Measurements from ENCODE around the gene DNAJC6. TPM values are rescaled to one million over a fixed set of nuclear protein-coding genes. Genes with fewer than 3 reads are reported as not detected.

DNAJC6 gene
- total RNA-seq, 2 experiments from 2014 or later: 4.8 to 5.6 TPM

- CTCF ChIA-PET: interaction anchor here (0.8 to 0.9 kb wide), 3 partner anchors 18 to 267 kb away, joined by 3 to 4 read pairs (median 3); no protein-coding TSS in a partner anchor
- POLR2A ChIA-PET: interaction anchor here (0.5 to 1.1 kb wide), 5 partner anchors 25 to 370 kb away, joined by 3 to 11 read pairs (median 3); no protein-coding TSS in a partner anchor
Observed at GRCh38 chr1:65420590-65421350, 111.4 kb downstream of the DNAJC6 start, which contains the start of the genes LEPR and LEPROT. Gene LEPR (plus strand): TSS chr1:65420668. CDS start chr1:65565566, 144,898 bp downstream. Gene LEPROT (plus strand): TSS chr1:65420668. CDS start chr1:65420725, 57 bp downstream.

GRCh38 chr1:65421351-65422025, 112.1 kb downstream of the DNAJC6 start:
- CTCF ChIA-PET: no interaction called here
- POLR2A ChIA-PET: interaction anchor here (0.5 kb wide), 1 partner anchor 234 kb away, joined by 5 read pairs; no protein-coding TSS in a partner anchor

- POLR2A ChIA-PET: interaction anchor here (0.5 kb wide), 1 partner anchor 235 kb away, joined by 5 read pairs; no protein-coding TSS in a partner anchor
- CTCF ChIA-PET: interaction anchor here (1.5 kb wide), 1 partner anchor 186 kb away, joined by 3 read pairs; no protein-coding TSS in a partner anchor
Observed at GRCh38 chr1:65422241-65423203, 113.2 kb downstream of the DNAJC6 start.

- POLR2A ChIA-PET: no interaction called here
- CTCF ChIA-PET: interaction anchor here (1.5 kb wide), 1 partner anchor 188 kb away, joined by 3 read pairs; no protein-coding TSS in a partner anchor
Observed at GRCh38 chr1:65423884-65424572, 114.7 kb downstream of the DNAJC6 start.

- CTCF ChIA-PET: no interaction called here
- POLR2A ChIA-PET: no interaction called here
Observed at GRCh38 chr1:65424573-65424889, 115.2 kb downstream of the DNAJC6 start.

GRCh38 chr1:65425006-65425405, 115.7 kb downstream of the DNAJC6 start:
- CTCF ChIA-PET: no interaction called here
- POLR2A ChIA-PET: no interaction called here

- CTCF ChIA-PET: no interaction called here
Observed at GRCh38 chr1:65425697-65426096, 116.4 kb downstream of the DNAJC6 start.

GRCh38 chr1:65429078-65429477, 119.7 kb downstream of the DNAJC6 start:
- ChIA-PET CTCF (no interaction called here), POLR2A (no interaction called here)

More at GRCh38 chr1:65425697-65426096, 116.4 kb downstream of the DNAJC6 start:
- POLR2A ChIA-PET: no interaction called here

- ChIA-PET CTCF (no interaction called here), POLR2A (no interaction called here)
Observed at GRCh38 chr1:65429806-65430205, 120.5 kb downstream of the DNAJC6 start.

GRCh38 chr1:65431111-65431705, 121.9 kb downstream of the DNAJC6 start:
- POLR2A ChIA-PET: no interaction called here
- CTCF ChIA-PET: interaction anchor here (0.9 kb wide), 1 partner anchor 10 kb away, joined by 3 read pairs; no protein-coding TSS in a partner anchor

GRCh38 chr1:65432918-65433317, 123.6 kb downstream of the DNAJC6 start:
- CTCF ChIA-PET: no interaction called here
- POLR2A ChIA-PET: no interaction called here

- ChIA-PET CTCF (no interaction called here), POLR2A (no interaction called here)
Observed at GRCh38 chr1:65434255-65434654, 124.9 kb downstream of the DNAJC6 start.

GRCh38 chr1:65434760-65435159, 125.4 kb downstream of the DNAJC6 start:
- CTCF ChIA-PET: no interaction called here

GRCh38 chr1:65435987-65436386, 126.6 kb downstream of the DNAJC6 start:
- ChIA-PET POLR2A (no interaction called here), CTCF (no interaction called here)

More at GRCh38 chr1:65434760-65435159, 125.4 kb downstream of the DNAJC6 start:
- POLR2A ChIA-PET: no interaction called here

- ChIA-PET CTCF (no interaction called here), POLR2A (no interaction called here)
Observed at GRCh38 chr1:65437616-65438015, 128.3 kb downstream of the DNAJC6 start.

- CTCF ChIA-PET: interaction anchor here (1.3 kb wide), 1 partner anchor 9 kb away, joined by 3 read pairs; no protein-coding TSS in a partner anchor
- POLR2A ChIA-PET: no interaction called here
Observed at GRCh38 chr1:65440322-65440900, 131.1 kb downstream of the DNAJC6 start.

- CTCF ChIA-PET: interaction anchor here (1.3 kb wide), 1 partner anchor 10 kb away, joined by 3 read pairs; no protein-coding TSS in a partner anchor
- POLR2A ChIA-PET: no interaction called here
Observed at GRCh38 chr1:65440915-65441314, 131.6 kb downstream of the DNAJC6 start.

- POLR2A ChIA-PET: no interaction called here
- CTCF ChIA-PET: interaction anchor here (1.3 kb wide), 1 partner anchor 10 kb away, joined by 3 read pairs; no protein-coding TSS in a partner anchor
Observed at GRCh38 chr1:65441464-65441863, 132.1 kb downstream of the DNAJC6 start.
